ENCODE measurements around the gene MCM6. TPM values are rescaled to one million over a fixed set of nuclear protein-coding genes. Genes with fewer than 3 reads are reported as not detected.

The MCM6 gene
- total RNA-seq, 1 experiment from 2014 or later = 113 TPM

- no peak overlapping the region for H4K5ac ChIP-seq (ENCODE audit: insufficient read length, low read depth, low read length)
- H2AK5ac ChIP-seq (ENCODE audit: insufficient read length, low read length) = no peak overlapping the region
- no peak overlapping the region for H3K4ac ChIP-seq (ENCODE audit: low read depth, low read length)
- H4K8ac ChIP-seq (replicated peaks; ENCODE audit: insufficient read length, low read depth, low read length) = no peak overlapping the region
- no peak overlapping the region for H3K18ac ChIP-seq (ENCODE audit: insufficient read length, low read depth, low read length)
- no peak for DNase-seq
- Mint-ChIP-seq H3K36me3 (ENCODE audit: insufficient read depth in 1 of 3, low read depth in 3 of 3) (peaks cover 36 to 75% (median 70%) of the 10 kb centered on the region in 3 experiments), H3K4me3 (no peak overlapping the region), H3K27ac (no peak overlapping the region), H3K4me1 (no peaks in the 10 kb centered on the region), H3K27me3 (ENCODE audit: low read depth) (no peaks in the 10 kb centered on the region), H3K9me3 (no peaks in the 10 kb centered on the region)
- H2BK120ac ChIP-seq (ENCODE audit: low read depth, low read length, poor library complexity, severe bottlenecking) = no peak overlapping the region
- no peaks in the 10 kb centered on the region for H3K4me1 ChIP-seq (ENCODE audit: insufficient read depth, low read length)
- no peak overlapping the region for H2BK5ac ChIP-seq (ENCODE audit: insufficient read length, low read length)
- H3K23me2 ChIP-seq (ENCODE audit: insufficient read length, low read depth, low read length, poor library complexity, severe bottlenecking) = no peaks in the 10 kb centered on the region
- no peak overlapping the region for H2BK12ac ChIP-seq (ENCODE audit: insufficient read length, low read depth, low read length)
- no peaks in the 10 kb centered on the region for H4K20me1 ChIP-seq (ENCODE audit: control insufficient read depth, insufficient read depth, insufficient read length)
- no peak overlapping the region for H2BK15ac ChIP-seq (ENCODE audit: low read depth, low read length)
- H3K56ac ChIP-seq (ENCODE audit: insufficient read length, low read depth, low read length) = no peak overlapping the region
- no CpG with 5 or more reads among the region's 3 CpGs for WGBS (ENCODE audit: extremely low coverage, insufficient read length, low lambda C conversion rate)
- H3K14ac ChIP-seq (ENCODE audit: insufficient read depth, low read length) = no peak overlapping the region
- H3K9me3 ChIP-seq (ENCODE audit: control insufficient read depth, low read depth, low read length) = no peaks in the 10 kb centered on the region
- no peak overlapping the region for H3K23ac ChIP-seq (ENCODE audit: insufficient read length, low read depth, low read length)
- TF ChIP-seq CTCF (conservative IDR thresholded peaks at IDR 0.05) = no peak
- no peak overlapping the region for H3K9ac ChIP-seq (ENCODE audit: extremely low read depth, insufficient read length, low read length)
- H2BK20ac ChIP-seq (ENCODE audit: low read depth, low read length, poor library complexity, severe bottlenecking) = no peak overlapping the region
- H3K4me2 ChIP-seq (ENCODE audit: insufficient read depth, insufficient read length, low read length) = no peak overlapping the region
- H3K79me2 ChIP-seq (ENCODE audit: insufficient read depth, low read length) = no peaks in the 10 kb centered on the region
- H3K27me3 ChIP-seq (ENCODE audit: insufficient read depth, low read length) = no peaks in the 10 kb centered on the region
- H3K27ac ChIP-seq (ENCODE audit: insufficient read length, low read depth, low read length) = no peak overlapping the region
- H3T11ph ChIP-seq (ENCODE audit: low read length) = no peak overlapping the region
- no peak overlapping the region for H4K91ac ChIP-seq (ENCODE audit: insufficient read length, low read depth, low read length)
- no peaks in the 10 kb centered on the region for H3K79me1 ChIP-seq (ENCODE audit: insufficient read depth, low read depth, low read length, poor library complexity, severe bottlenecking)
- no peak overlapping the region for H2AFZ ChIP-seq (ENCODE audit: low read length)
Observed at GRCh38 chr2:135843671-135844070, 32.6 kb downstream of the MCM6 start.

Measured in H9 (cell line).